Measurements from ENCODE around the gene KIF26B. TPM values are rescaled to one million over a fixed set of nuclear protein-coding genes. Genes with fewer than 3 reads are reported as not detected.

Gene KIF26B
- polyA plus RNA-seq, 1 of the 3 experiments (the other 2 are of a cell fraction) = 2.6 TPM

- H4K20me1 ChIP-seq (ENCODE audit: insufficient read depth) = no peaks in the 10 kb centered on the region
- H3K27me3 ChIP-seq (ENCODE audit: insufficient read depth) = no peaks in the 10 kb centered on the region
- peaks cover 4 to 46% of the 10 kb centered on the region in 2 experiments for H3K36me3 ChIP-seq (replicated peaks in 1 of 2; ENCODE audit: control insufficient read depth in 1 of 2, insufficient read depth in 2 of 2, low read length in 1 of 2)
- no peak overlapping the region for H3K9ac ChIP-seq
- H2AFZ ChIP-seq (ENCODE audit: low read depth) = no peak overlapping the region
- TF ChIP-seq RCOR1 (IDR thresholded peaks at IDR 0.05; ENCODE audit: low read length) (no peak), FOSL2 (IDR thresholded peaks at IDR 0.05; ENCODE audit: borderline replicate concordance, low read depth) (no peak), MEF2A (IDR thresholded peaks at IDR 0.05; ENCODE audit: borderline replicate concordance, low read depth) (no peak), TAF1 (IDR thresholded peaks at IDR 0.05; ENCODE audit: borderline replicate concordance, low read depth, low read length) (no peak), TEAD4 (IDR thresholded peaks at IDR 0.05; ENCODE audit: borderline replicate concordance, insufficient read depth) (no peak), GABPA (IDR thresholded peaks at IDR 0.05; ENCODE audit: low read depth) (no peak), RAD21 (IDR thresholded peaks at IDR 0.05; ENCODE audit: low read length) (no peak), GATA2 (CRISPR knock-in tag; IDR thresholded peaks at IDR 0.05) (no peak), TCF12 (IDR thresholded peaks at IDR 0.05) (no peak), MAX (IDR thresholded peaks at IDR 0.05; ENCODE audit: low read depth) (no peak), USF2 (IDR thresholded peaks at IDR 0.05; ENCODE audit: borderline replicate concordance, low read depth, low read length) (no peak), SIN3A (IDR thresholded peaks at IDR 0.05; ENCODE audit: borderline replicate concordance, low read depth, low read length) (no peak), JUND (IDR thresholded peaks at IDR 0.05) (no peak), YY1 (IDR thresholded peaks at IDR 0.05; ENCODE audit: low read depth) (no peak), SMC3 (IDR thresholded peaks at IDR 0.05; ENCODE audit: low read depth, low read length) (no peak), IRF3 (IDR thresholded peaks at IDR 0.05; ENCODE audit: low read depth, low read length) (no peak), REST (IDR thresholded peaks at IDR 0.05; ENCODE audit: low read depth, low read length) (no peak), ELF1 (IDR thresholded peaks at IDR 0.05) (no peak), ZBTB33 (IDR thresholded peaks at IDR 0.05; ENCODE audit: borderline replicate concordance, low read depth) (no peak)
- no peaks in the 10 kb centered on the region for H3K9me3 ChIP-seq
- 0 out of 4 replicates have a peak overlapping the region, but pooled peaks of 1 of the 2 experiments have one; percentile 8 for H3K27ac ChIP-seq (ENCODE audit: low read depth in 2 of 2, low read length in 1 of 2)
- H3F3A ChIP-seq (replicated peaks; ENCODE audit: insufficient read depth) = no peaks in the 10 kb centered on the region
- DNase-seq = no peak
- H3K4me1 ChIP-seq (ENCODE audit: control insufficient read depth in 1 of 2, insufficient read depth in 2 of 2, low read depth in 1 of 2, low read length in 1 of 2) = no peaks in the 10 kb centered on the region; a peak in 1 of 4 replicates
- ChIA-PET CTCF (no interaction called here), POLR2A (no interaction called here)
- H3K9me2 ChIP-seq = no peaks in the 10 kb centered on the region
- 86% methylated on average over 9 of the region's 9 CpGs for WGBS (ENCODE audit: low lambda C conversion rate)
- H3K4me3 ChIP-seq (ENCODE audit: low read depth in 2 of 2, low read length in 1 of 2) = no peak overlapping the region
- H3K4me2 ChIP-seq = no peak overlapping the region
- H3K79me2 ChIP-seq (ENCODE audit: insufficient read depth) = no peaks in the 10 kb centered on the region
These were observed 499.8 kb downstream of the KIF26B start for GRCh38 chr1:245654460-245655050.

Data from SK-N-SH (cell line).